Subcutaneous adipose tissue (tissue), 4 donors: ENCODE measurements around the gene TPST1. TPM values are rescaled to one million over a fixed set of nuclear protein-coding genes. Genes with fewer than 3 reads are reported as not detected.

Experiments
- total RNA-seq, 4 donors: library from RNA; depleted of rRNA; stranded (reverse); fragments of >200 nt; gene quantifications; one replicate each; pipeline ENCODE4 v1.1.0, GENCODE V29; 2016
- TF ChIP-seq, protein P1 (sequence below): fragments of 450-650 bp; IDR thresholded peaks from one replicate; pipeline ENCODE4 v1.5.1; 2016; ENCODE audit warnings: low read depth, mild to moderate bottlenecking, control low read depth, antibody characterized with exemption, moderate library complexity

TPST1 gene
- total RNA-seq, 4 donors from 2014 or later, result 20.7 to 41.3 (median 22.6) TPM

DNA sequence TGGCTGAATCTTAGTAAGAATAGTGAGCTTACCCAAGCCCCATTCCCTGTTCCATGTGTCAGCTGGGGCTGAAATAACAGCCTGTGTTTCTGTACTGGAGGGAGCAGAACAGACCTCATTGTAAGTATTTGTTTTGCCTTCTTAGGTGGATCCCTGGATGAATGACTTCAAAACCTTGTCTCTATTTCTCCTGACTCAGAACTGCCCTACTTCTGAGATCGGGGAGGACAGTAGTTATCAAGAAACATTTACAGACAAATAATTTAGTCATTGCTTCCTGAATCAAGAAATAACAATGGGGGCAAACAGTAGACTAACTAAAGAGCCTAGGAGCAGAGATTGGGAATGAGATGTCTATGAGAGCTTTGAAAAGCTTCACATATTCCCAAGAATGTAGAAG is 58.8 kb downstream of the TPST1 start:
- TF ChIP-seq, protein P1, sequence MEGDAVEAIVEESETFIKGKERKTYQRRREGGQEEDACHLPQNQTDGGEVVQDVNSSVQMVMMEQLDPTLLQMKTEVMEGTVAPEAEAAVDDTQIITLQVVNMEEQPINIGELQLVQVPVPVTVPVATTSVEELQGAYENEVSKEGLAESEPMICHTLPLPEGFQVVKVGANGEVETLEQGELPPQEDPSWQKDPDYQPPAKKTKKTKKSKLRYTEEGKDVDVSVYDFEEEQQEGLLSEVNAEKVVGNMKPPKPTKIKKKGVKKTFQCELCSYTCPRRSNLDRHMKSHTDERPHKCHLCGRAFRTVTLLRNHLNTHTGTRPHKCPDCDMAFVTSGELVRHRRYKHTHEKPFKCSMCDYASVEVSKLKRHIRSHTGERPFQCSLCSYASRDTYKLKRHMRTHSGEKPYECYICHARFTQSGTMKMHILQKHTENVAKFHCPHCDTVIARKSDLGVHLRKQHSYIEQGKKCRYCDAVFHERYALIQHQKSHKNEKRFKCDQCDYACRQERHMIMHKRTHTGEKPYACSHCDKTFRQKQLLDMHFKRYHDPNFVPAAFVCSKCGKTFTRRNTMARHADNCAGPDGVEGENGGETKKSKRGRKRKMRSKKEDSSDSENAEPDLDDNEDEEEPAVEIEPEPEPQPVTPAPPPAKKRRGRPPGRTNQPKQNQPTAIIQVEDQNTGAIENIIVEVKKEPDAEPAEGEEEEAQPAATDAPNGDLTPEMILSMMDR, result no peak

DNA sequence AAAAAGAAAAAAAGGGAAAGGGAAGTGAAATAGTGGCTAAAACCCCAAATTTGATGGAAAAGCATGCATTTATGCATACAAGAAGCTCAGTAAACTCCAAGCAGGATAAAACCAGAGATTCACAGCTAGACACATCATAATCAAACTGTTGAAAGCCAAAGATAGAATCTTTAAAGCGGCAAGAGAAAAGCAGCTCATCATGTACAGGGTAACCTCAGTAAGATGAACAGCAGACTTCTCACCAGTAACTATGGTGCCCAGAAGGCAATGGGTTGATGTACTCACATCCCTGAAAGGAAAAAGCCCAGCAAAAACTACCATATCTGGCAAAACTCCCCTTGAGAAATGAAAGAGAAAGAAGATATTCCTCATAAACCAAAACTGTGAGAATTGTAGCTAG is 60.4 kb downstream of the TPST1 start:
- TF ChIP-seq, protein P1, result no peak

DNA sequence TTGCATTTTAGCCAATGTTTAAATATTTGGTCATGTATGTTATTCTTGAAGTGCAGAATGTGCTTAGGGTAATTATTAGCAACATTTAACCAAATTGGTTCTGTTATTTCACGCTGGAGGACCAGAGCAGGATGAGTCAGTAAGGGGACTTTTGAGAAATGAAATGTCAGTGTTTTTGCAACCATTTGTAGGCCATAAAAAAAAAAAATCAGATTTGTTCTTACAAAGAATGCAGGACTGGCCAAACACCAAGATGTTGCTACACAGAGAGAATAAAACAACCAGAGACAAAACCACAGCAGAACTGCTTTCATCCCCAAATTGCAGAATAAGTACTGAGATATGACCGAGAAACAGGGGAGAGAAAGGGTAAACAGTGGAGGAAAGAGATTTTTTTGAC is 62.1 kb downstream of the TPST1 start:
- TF ChIP-seq, protein P1, result no peak

DNA sequence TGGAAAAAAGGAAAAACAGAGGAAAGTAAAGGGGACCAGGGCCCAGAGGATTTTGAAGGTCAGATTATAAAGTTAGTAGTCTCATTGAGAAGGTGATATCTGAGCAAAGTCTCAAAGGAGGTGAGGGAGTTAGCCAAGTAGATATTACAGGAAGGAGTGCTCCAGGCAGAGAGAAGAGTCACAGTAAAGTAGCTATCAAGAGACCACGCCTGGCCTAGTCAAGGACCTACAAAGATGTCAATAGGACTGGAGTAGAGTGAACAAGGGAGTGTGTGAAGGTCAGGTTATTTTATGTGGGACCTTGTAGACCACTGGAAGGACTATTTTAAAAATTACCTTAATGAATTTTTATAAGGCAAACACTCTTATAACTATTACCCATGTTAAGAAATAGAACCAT is 64.8 kb downstream of the TPST1 start:
- TF ChIP-seq, protein P1, result no peak

DNA sequence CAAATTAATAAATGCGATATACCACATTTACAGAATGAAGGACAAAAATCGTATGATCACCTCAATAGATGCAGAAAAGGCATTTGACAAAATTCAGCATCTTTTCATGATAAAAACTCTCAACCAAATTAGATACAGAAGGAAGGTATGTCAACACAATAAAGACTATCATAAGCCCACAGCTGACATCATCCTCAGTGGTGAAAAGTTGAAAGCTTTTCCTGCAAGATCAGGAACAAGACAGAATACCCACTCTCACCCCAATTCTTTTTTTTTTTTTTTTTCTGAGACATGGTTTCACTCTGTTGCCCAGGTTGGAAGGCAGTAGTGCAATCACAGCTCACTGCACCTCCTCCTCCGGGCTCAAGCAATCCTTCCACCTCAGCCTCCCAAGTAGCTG is 67.2 kb downstream of the TPST1 start:
- TF ChIP-seq, protein P1, result no peak

DNA sequence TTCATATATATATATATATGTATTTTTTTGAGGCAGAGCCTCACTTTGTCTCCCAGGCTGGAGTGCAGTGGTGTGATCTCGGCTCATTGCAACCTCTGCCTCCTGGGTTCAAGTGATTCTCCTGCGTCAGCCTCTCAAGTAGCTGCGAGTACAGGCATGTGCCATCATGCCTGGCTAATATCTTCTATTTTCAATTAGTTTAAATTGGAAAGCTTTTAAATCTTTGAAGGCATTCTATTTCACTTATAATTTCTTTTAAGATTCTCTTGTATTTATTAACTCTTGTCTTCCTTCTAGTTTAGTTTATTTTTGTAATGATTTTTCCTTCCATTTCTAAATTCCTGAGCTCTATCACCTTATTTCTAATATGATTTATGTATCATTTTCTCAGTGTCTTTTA is 71.2 kb downstream of the TPST1 start:
- TF ChIP-seq, protein P1, result no peak

DNA sequence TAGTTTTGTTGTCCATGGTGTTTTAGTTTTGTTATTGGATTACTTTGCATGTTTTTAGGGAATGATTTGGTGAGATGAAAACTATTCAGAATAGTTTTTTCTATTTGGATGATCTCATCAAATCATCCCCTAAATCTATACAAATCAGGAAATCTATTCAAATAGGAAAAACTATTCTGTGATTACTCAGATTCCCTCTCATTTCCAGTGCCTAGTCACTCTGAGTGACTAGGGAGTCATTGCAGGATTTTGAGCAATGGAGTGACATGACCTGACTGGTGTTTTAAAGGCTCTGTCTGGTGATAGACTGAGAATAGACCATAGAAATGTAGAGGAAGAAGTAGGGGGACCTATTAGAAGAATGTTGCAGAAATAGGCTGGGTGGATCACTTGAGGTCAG is 72.4 kb downstream of the TPST1 start:
- TF ChIP-seq, protein P1, result no peak
